Retinal pigment epithelial cell (primary cell): ENCODE data around the gene PFN4.
"Not testable (repeated sequence)": the region's sequence is repeated elsewhere in the genome, so short reads cannot be mapped to it uniquely, and the experiment has no call there.

Experiments used
- DNase-seq: peaks from one replicate; pipeline ENCODE4 v3.0.0-alpha.2; 2010; ENCODE audit warnings: low read depth
- H3K4me3 ChIP-seq: 2 replicates; pipeline ENCODE4 v1.5.1; 2011; ENCODE audit warnings: mild to moderate bottlenecking, low read length, control low read depth, moderate library complexity
- TF ChIP-seq, protein P1 (sequence below): conservative IDR thresholded peaks from 2 replicates; pipeline ENCODE4 v1.5.1; 2011; ENCODE audit warnings: low read depth, low read length, control low read depth, inconsistent platforms

The PFN4 gene

DNA sequence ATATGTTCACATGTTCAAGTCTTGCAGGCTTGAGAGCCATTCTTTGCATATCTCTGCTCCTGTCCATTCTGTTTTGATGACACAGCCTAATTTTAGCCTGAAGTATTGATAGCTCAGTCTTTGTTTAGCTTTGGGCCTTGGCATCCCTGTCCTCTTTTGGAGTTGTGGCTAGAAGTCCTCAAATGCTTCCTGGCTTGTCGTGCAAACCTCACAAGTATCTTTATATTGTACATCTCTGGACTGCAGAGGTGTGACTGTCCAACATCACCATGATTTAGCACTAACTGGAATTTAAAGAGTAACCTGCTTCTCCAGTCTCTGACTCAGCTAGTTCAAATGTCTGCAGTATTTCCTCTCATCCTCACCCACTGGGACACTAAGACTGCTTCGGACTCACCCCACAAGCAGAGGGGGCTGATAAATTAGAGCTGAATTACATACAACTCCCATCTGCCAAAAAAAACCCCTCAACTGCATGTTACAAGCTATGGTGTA is 11.7 kb downstream of the PFN4 start:
- no peak overlapping the region for H3K4me3 ChIP-seq
- no peak for DNase-seq
- TF ChIP-seq, protein P1, sequence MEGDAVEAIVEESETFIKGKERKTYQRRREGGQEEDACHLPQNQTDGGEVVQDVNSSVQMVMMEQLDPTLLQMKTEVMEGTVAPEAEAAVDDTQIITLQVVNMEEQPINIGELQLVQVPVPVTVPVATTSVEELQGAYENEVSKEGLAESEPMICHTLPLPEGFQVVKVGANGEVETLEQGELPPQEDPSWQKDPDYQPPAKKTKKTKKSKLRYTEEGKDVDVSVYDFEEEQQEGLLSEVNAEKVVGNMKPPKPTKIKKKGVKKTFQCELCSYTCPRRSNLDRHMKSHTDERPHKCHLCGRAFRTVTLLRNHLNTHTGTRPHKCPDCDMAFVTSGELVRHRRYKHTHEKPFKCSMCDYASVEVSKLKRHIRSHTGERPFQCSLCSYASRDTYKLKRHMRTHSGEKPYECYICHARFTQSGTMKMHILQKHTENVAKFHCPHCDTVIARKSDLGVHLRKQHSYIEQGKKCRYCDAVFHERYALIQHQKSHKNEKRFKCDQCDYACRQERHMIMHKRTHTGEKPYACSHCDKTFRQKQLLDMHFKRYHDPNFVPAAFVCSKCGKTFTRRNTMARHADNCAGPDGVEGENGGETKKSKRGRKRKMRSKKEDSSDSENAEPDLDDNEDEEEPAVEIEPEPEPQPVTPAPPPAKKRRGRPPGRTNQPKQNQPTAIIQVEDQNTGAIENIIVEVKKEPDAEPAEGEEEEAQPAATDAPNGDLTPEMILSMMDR = no peak

DNA sequence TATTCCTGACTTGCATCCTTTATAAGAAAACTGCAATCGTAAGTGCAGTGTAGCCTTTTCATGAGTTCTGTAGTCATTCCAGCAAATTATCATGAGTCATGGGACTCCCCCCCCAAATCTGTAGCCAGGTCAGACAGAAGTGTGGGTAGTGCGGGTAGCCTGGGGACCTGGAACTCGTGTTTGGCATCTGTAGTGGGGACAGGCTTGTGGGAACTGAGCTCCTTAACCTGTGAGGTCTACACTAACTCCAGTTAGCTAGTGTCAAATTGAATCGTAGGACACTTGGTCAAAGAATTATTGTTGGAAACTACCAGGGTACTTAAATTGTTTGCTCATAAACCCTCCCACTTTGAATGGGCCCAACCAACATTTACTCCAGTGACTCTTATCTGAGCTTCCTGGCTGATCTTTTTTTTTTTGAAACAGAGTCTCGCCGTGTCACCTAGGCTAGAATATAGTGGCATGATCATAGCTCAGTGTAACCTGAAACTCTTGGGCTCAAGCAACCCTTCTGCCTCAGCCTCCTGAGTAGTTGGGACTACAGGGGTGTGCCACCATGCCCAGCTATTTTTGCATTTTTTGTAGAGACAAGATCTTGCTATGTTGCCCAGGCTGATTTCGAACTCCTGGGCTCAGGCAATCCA is 12.4 kb downstream of the PFN4 start:
- TF ChIP-seq, protein P1 = no peak
- no peak overlapping the region for H3K4me3 ChIP-seq
- no peak for DNase-seq

DNA sequence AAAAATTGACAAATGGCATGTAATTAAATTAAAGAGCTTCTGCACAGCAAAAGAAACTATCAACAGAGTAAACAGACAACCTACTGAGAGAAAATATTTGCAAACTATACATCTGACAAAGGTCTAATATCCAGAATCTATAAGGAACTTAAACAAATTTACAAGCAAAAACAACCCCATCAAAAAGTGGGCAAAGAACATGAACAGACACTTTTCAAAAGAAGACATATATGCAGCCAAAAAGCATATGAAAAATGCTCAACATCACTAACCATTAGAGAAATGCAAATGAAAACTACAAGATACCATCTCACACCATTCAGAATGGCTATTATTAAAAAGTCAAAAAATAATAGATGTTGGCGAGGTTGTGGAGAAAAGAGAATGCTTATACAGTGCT is 13.7 kb downstream of the PFN4 start:
- not testable (repeated sequence) for DNase-seq, H3K4me3 ChIP-seq

DNA sequence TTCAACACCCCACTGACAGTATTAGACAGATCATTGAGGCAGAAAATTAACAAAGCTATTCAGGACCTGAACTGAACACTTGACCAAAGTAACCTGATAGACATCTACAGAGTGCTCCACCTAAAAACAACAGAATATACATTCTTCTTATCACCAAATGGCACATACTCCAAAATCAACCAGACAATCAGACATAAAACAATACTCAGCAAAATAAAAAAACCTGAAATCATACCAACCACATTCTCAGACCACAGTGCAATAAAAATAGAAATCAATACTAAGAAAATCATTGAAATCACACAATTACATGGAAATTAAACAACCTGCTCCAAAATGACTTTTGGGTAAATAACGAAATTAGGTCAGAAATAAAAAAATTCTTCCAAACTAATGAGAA is 15.8 kb downstream of the PFN4 start:
- no peak for DNase-seq
- TF ChIP-seq, protein P1 = no peak
- no peak overlapping the region for H3K4me3 ChIP-seq

DNA sequence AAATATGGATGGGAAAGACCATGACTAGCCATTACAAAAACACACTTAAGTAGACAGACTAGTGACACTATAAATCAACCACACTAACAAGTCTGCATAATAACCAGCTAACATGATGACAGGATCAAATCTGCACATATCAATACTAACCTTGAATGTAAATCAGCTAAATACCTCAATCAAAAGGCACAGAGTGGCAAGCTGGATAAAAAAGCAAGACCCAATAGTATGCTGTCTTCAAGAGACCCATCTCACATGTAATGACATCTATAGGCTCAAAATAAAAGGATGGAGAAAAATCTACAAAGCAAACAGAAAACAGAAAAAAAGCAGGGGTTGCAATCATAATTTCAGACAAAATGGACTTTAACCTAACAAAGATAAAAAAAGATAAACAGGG is 16.3 kb downstream of the PFN4 start:
- no peak for DNase-seq
- TF ChIP-seq, protein P1 = no peak

DNA sequence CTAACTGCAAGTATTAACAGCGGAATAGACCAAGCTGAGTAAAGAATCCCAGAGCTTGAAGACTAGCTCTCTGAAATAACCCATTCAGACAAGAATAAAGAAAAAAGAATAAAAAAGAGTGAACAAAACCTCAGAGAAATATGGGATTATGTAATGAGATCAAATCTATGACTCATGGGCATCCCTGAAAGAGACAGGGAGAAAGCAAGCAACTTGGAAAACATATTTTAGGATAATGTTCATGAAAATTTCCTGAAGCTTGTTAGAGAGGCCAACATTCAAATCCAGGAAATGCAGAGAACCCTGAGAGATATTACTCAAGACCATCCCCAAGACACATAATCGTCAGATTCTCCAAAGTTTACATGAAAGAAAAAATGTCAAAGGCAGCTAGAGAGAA is 17.3 kb downstream of the PFN4 start:
- H3K4me3 ChIP-seq = no peak overlapping the region
- TF ChIP-seq, protein P1 = no peak
- no peak for DNase-seq

More for the DNA sequence above, 16.3 kb downstream of the PFN4 start:
- no peak overlapping the region for H3K4me3 ChIP-seq

DNA sequence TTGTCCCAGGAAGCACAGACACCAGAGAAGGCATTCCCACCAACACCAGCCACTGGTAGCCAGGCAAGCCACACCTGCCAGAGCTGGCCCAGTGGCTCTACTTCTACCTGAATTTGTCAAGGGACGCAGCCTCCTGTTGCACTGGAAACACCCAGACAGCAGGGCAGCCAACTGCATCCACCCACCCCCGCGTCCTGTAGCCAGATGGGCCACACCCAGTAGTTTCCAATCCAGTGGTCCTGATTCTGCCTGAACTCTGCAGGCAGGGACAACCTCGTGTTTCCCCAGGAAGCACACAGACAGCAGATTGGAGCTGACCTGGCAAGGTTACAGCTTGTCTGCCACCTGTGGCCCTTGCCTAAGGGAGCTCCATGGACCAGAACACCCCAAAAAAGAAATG is 18.2 kb downstream of the PFN4 start:
- DNase-seq = no peak

More for the DNA sequence above, 18.2 kb downstream of the PFN4 start:
- no peak overlapping the region for H3K4me3 ChIP-seq
- TF ChIP-seq, protein P1 = no peak
